Prostate gland (tissue), 2 donors: ENCODE results near the gene NFATC1. TPM values are rescaled to one million over a fixed set of nuclear protein-coding genes. Genes with fewer than 3 reads are reported as not detected.

Experiments
- DNase-seq: peaks from one replicate; pipeline ENCODE4 v3.0.0-alpha.2; 2019; ENCODE audit warnings: low spot score
- H3K27ac ChIP-seq, 2 donors: fragments of 200-600 bp; sonication (generic); 2 replicates each; pipeline ENCODE4 v1.5.1; 2017 to 2019
- H3K27me3 ChIP-seq: fragments of 200-600 bp; sonication (generic); replicated peaks from 2 replicates; pipeline ENCODE4 v1.5.1; 2019; ENCODE audit not compliant: insufficient read depth
- H3K36me3 ChIP-seq, 2 donors: fragments of 200-600 bp; sonication (generic); 1 replicate in 1 of 2; 2 replicates in 1 of 2; pipeline versions ENCODE4 v1.5.1 to v1.8.1; 2017 to 2019
- H3K4me1 ChIP-seq: fragments of 200-600 bp; sonication (generic); replicated peaks from 2 replicates; pipeline ENCODE4 v1.5.1; 2019
- H3K4me3 ChIP-seq, 2 donors: fragments of 200-600 bp; sonication (generic); 2 replicates each; pipeline ENCODE4 v1.5.1; 2017 to 2019
- H3K9me3 ChIP-seq: fragments of 200-600 bp; sonication (generic); 2 replicates; pipeline ENCODE4 v1.5.1; 2017
- POLR2A ChIP-seq: fragments of 450-650 bp; IDR thresholded peaks from one replicate; pipeline ENCODE4 v1.6.1; 2016; ENCODE audit warnings: antibody characterized with exemption, mild to moderate bottlenecking
- POLR2AphosphoS5 ChIP-seq: sonication (generic); formaldehyde crosslinking; IDR thresholded peaks from one replicate; pipeline ENCODE4 v1.6.1; 2017; ENCODE audit warnings: antibody characterized with exemption
- WGBS: methylation state at CpG from one replicate; pipeline ENCODE4 v1.1.5; 2018; 5-methylcytosine and 5-hydroxymethylcytosine counted together
- intact Hi-C: fragments of 100-400 bp; cut with DNase I; formaldehyde crosslinking; loops from one replicate; pipeline ENCODE4 v1.14.2; 2022
- total RNA-seq, 2 donors: library from RNA; depleted of rRNA; stranded (reverse); fragments of >200 nt; gene quantifications; one replicate each; pipeline ENCODE4 v1.1.0, GENCODE V29; 2016
- TF ChIP-seq, protein P1 (sequence below), 4 experiments: fragments of 200-600 bp in 2 of 4; fragments of 450-650 bp in 2 of 4; sonication (generic) in 2 of 4; IDR thresholded peaks; 1 replicate in 3 of 4; 2 replicates in 1 of 4; pipeline ENCODE4 v1.5.1; 2016 to 2019; ENCODE audit warnings: antibody characterized with exemption in 4 of 4, mild to moderate bottlenecking in 2 of 4, moderate library complexity in 2 of 4

The NFATC1 gene
- total RNA-seq, 2 donors from 2014 or later, result 16.8 to 24.6 TPM

DNA sequence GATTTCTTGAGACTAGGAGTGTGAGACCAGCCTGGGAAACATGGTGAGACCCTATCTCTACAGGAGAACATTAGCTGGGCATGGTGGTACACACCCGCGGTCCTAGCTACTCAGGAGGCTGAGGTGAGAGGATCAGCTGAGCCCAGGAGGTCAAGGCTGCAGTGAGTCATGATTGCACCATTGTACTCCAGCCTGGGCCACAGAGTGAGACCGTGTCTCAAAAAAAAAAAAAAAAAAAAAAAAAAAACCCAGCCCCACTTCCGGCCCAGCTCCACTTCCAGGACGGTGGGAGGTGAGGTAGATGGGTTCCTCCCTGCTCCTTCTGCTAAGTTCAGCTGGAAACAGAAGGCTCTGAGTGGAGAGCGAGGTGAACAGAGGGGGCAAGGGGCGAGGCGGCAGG is 41.4 kb upstream of the NFATC1 start:
- Histone ChIP-seq H3K4me1 (no peaks in the 10 kb centered on the region), H3K36me3 (no peaks in the 10 kb centered on the region), H3K9me3 (no peaks in the 10 kb centered on the region), H3K27ac (no peak overlapping the region), H3K4me3 (no peak overlapping the region), H3K27me3 (no peaks in the 10 kb centered on the region)
- WGBS, result 95% methylated on average over 8 of the region's 8 CpGs
- TF ChIP-seq POLR2A (no peak), POLR2AphosphoS5 (no peak)
- TF ChIP-seq, protein P1, sequence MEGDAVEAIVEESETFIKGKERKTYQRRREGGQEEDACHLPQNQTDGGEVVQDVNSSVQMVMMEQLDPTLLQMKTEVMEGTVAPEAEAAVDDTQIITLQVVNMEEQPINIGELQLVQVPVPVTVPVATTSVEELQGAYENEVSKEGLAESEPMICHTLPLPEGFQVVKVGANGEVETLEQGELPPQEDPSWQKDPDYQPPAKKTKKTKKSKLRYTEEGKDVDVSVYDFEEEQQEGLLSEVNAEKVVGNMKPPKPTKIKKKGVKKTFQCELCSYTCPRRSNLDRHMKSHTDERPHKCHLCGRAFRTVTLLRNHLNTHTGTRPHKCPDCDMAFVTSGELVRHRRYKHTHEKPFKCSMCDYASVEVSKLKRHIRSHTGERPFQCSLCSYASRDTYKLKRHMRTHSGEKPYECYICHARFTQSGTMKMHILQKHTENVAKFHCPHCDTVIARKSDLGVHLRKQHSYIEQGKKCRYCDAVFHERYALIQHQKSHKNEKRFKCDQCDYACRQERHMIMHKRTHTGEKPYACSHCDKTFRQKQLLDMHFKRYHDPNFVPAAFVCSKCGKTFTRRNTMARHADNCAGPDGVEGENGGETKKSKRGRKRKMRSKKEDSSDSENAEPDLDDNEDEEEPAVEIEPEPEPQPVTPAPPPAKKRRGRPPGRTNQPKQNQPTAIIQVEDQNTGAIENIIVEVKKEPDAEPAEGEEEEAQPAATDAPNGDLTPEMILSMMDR (IDR thresholded peaks at IDR 0.05), result no peak
- no peak for DNase-seq
- intact Hi-C loops, result no loop called here

DNA sequence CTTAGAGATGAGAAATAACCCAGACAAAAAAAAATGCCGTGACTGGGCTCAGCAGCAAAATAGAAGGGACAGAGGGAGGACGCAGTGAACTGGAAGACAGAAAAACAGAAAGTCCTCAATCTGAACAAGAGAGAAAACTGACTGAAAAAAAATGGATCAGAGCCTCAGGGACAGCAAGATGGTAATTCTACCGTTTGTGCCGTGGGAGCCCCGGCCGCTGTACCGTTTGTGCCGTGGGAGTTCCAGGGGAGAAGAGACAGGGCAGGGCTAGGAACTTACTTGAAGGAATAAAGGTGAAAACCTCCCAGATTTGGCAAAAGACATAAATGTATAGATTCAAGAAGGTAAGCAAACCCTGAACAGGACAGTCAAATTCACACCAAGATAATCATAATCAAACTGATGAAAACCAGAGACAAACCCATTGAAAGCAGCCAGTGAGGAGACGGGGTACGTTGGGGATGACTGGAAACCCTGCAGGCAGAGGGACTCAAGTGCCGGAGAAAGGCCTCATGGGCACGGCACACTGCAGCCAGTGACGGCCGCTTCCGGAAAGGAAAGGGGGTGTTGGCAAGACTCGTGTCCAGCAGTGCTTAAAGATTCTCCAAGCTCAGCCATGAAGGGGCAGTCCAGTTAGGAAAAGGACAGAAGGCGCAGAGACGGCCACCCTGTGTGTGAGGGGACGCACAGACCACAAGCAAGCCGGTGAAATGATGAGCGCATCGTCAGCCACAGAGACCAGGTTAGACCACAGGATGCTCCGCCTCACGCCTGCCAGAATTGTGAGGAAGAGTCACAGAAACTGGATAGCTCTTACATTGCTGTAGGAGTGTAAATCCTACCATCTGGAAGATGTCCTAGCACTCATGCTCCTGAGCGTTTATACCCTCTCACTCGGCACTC is 40.0 kb upstream of the NFATC1 start:
- TF ChIP-seq, protein P1 (IDR thresholded peaks at IDR 0.05), result no peak
- TF ChIP-seq POLR2A, result no peak
- TF ChIP-seq POLR2AphosphoS5, result no peak
- Histone ChIP-seq H3K4me3 (no peak overlapping the region), H3K27ac (no peak overlapping the region), H3K36me3 (no peaks in the 10 kb centered on the region), H3K4me1 (no peaks in the 10 kb centered on the region), H3K9me3 (no peaks in the 10 kb centered on the region), H3K27me3 (no peaks in the 10 kb centered on the region)
- no peak for DNase-seq
- intact Hi-C loops, result no loop called here
- 90% methylated on average over 26 of the region's 26 CpGs for WGBS

DNA sequence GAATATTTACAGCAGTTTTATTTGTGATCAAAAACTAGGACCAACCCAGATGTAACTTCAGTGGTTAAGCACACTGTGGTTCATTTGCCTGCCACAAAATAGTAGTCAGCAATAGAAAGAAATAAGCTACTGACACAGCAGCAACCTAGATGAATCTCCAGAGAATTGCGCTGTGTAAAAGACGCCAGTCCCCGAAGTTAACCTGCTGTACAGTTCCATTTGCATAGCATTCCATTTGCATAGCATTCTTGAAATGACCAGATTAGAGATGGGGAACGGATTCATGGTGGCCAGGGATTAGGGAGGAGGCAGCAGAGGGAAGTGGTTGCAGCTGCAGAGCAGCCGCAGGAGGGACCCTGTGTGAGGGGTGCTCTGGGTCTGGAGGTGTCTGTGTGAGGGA is 39.3 kb upstream of the NFATC1 start:
- intact Hi-C loops, result no loop called here
- Histone ChIP-seq H3K36me3 (no peaks in the 10 kb centered on the region), H3K27me3 (no peaks in the 10 kb centered on the region), H3K9me3 (no peaks in the 10 kb centered on the region), H3K4me3 (no peak overlapping the region), H3K27ac (no peak overlapping the region), H3K4me1 (no peaks in the 10 kb centered on the region)
- no peak for DNase-seq
- TF ChIP-seq POLR2A (no peak), POLR2AphosphoS5 (no peak)
- TF ChIP-seq, protein P1 (IDR thresholded peaks at IDR 0.05), result no peak
- 92% methylated on average over 5 of the region's 5 CpGs for WGBS

DNA sequence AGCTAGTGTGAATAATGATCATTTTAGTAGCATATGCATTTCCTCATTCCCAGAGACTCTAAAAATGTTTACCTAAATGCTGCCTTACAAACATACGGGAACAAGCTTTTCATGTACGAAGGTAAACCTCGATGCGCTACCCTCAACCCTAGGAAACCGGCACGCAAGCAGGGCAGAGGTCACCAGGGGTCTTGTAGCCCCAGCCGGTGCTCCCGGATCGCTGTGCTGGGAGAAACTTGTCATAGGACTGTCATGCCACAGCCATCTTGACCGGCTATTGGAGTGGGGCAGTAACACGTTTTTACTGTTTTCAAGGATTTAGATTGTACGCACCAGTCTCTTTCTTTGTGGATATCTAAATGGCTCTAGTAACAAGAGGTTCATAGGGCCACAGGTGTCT is 34.8 kb upstream of the NFATC1 start:
- Histone ChIP-seq H3K4me3 (no peak overlapping the region), H3K4me1 (no peaks in the 10 kb centered on the region), H3K27me3 (no peaks in the 10 kb centered on the region), H3K9me3 (no peaks in the 10 kb centered on the region), H3K36me3 (no peaks in the 10 kb centered on the region), H3K27ac (no peak overlapping the region)
- 92% methylated on average over 12 of the region's 12 CpGs for WGBS
- TF ChIP-seq POLR2AphosphoS5 (no peak), POLR2A (no peak)
- TF ChIP-seq, protein P1 (IDR thresholded peaks at IDR 0.05), result no peak
- DNase-seq, result no peak
- intact Hi-C loops, result no loop called here
